Measurements from ENCODE around the gene ZSWIM4.
A peak's percentile ranks its signal among the peaks of the same experiment; 100 is the strongest.
"Not testable (repeated sequence)": the region's sequence is repeated elsewhere in the genome, so short reads cannot be mapped to it uniquely, and the experiment has no call there.

The ZSWIM4 gene

DNA sequence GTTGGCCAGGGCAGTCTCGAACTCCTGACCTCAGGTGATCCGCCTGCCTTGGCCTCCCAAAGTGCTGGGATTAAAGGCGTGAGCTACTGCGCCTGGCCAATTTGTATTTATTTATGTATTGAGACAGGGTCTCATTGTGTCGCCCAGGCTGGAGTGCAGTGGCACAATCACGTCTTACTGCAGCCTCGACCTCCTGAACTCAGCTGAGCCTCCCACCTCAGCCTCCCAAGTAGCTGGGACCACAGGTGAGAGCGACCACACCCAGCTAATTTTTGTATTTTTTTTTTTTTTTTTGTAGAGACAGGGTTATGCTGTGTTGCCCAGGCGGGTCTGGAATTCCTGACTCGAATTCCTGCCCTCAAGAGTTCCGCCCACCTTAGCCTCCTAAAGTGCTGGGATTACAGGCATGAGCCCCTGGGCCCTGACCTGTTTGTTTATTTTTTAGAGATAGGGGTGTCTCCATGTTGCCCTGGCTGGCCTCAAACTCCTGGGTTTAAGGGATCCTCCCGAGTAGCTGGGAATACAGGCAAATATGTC lies 57.0 kb downstream of the ZSWIM4 start:
- DNase-seq: not testable (repeated sequence)

DNA sequence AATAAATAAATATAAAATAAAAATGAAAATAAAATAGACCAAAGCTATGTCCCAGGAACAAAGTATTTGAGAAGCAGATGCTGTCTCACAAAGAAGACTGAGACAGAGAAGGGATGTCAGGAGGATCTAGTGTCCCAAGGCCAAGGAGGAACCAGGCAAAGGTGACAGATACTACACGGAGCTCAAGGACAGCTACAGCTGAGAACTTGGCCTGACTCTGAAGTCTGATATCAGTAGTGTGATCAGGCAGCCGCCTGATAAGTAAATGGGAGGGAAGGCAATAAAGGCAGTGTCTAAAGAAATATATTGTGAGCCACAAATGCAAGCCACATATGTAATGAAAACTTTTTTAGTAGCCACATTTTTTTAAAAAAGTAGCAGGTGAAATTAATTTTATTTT lies 61.3 kb downstream of the ZSWIM4 start:
- DNase-seq: no peak

DNA sequence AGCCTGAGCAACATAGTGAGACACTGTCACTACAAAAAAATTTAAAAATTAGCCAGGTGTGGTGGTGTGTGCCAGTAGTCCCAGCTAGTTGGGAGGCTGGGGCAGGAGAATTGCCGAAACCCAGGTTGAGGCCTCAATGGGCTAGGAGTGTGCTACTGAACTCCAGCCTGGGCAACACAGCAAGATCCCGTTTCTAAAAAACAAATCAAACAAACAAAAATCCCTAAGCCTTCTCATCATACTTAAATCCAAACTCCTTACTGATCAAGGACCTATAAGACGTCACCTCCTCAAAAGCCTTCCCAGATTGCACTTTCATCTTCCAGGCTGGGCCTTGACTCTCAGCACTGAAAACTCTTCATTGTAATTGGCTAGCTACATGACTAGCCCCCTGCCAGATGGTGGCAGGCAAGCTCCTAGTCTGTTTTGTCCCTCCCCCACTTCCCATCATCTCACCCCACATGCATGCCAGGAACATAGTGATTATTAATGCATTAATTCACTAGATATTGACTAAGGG lies 64.2 kb downstream of the ZSWIM4 start:
- DNase-seq: no peak

DNA sequence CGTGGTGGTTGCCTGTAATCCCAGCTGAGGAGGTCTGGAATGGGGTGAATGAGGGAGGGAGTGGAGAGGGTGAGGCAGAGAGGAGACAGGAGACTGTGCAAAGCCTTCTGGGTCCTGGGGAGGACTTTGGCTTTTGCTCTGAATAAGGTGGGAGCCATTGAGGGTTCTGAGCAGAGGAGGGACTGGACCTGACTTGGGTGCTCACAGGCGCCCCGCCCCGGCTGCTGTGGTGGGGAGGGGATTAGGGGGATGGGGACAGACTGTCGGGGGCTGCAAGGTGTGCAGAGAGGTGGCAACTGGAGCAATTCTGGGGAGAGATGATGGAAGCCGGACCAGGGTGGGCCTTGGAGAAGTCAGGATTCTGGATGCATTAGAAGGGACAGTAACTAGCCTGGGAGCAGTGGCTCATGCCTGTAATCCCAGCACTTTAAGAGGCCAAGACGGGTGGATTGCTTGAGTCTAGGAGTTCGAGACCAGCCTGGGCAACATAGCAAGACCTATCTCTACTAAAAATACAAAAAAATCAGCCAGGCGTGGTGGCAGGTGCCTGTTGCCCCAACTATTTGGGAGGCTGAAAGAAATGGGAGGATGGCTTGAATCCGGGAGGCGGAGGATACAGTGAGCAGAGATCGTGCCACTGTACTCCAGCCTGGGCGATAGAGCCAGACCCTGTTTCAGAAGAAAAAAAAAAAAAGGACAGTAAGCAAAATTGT lies 65.6 kb downstream of the ZSWIM4 start:
- DNase-seq: no peak

DNA sequence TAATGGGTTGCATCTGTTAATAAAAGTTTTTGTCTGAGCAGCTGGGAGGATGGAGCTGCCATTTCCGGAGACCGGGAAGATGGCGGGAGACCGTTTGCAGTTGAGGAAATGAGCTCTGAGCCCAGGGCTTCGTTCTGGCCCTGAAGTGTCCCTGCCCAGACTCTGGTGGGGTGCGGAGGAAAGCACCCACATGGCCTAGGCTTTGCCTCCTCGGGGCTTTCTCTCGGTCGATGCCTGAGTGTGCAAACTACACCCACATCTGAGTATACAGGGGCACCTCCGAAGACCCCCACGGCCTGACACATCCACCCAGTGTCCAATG lies 66.1 kb downstream of the ZSWIM4 start:
- no peak for DNase-seq

DNA sequence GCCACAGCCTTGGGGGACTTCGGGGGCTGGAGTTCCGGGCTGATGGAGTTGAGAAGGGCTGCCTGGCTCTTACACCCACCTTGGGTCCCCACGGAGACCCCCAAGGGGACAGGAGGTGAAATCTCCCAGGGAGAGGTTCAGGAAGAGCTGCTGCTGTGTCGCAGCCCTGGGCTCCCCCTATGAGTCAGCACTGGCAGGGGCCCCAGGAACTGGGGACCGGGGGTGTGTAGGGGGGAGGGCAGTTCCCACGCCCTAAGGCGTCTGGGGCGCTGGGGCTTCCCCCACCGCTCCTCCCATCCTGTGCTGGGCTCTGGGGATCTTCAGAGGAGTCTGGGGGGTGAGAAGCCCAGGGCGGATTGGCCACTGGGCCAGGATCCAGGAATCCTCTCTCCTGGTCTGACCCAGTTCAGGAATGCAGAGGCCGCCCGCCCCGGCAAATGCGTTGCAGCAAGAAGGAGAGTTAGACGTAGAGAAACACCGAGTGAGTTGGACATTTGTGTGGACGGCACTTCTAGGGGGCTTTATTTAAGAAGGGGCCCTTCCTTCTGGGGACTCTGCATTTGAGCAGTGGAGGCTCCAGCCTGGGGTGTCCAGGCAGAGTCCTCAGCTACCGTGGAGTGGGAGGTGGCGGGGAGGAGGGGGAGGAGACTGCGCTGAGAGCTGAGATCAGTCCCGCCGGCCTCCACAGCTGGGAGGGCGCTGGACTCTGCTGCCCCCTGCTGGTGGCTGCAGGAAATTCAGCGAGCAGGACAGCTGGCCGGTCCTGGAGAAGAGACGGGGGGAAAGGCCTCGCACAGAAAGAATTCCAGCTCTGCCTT lies 66.7 kb downstream of the ZSWIM4 start:
- DNase-seq: peak; percentile 66

DNA sequence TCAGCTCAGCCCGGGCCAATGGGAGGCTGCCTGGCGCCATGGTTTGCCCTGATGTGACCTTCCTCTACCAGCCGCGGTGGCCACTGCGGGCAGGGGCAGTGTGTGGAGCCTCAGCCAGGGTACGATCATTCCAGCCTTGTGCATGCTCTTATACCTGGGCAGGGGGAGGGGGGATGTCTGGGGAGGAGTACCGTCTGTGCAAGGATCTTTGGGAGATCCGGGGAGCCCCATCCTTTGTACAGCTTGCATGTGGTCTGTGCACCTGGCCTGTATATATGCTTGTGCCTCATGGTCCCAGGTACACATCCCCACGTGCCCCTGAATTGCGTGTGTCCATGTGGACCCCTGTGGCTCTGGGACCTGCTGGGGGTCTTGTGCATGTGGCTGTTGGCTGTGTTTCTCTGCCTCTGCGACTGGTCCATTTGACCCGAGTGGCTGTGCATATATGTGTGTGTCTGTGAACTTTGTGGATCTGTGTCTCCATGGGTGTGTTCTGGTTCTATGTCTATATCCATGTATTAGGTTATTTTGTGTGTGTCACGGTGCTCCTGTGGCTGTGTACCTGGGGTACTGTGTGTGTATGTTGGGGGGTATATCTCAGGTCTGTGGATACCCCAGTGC lies 68.9 kb downstream of the ZSWIM4 start:
- no peak for DNase-seq

DNA sequence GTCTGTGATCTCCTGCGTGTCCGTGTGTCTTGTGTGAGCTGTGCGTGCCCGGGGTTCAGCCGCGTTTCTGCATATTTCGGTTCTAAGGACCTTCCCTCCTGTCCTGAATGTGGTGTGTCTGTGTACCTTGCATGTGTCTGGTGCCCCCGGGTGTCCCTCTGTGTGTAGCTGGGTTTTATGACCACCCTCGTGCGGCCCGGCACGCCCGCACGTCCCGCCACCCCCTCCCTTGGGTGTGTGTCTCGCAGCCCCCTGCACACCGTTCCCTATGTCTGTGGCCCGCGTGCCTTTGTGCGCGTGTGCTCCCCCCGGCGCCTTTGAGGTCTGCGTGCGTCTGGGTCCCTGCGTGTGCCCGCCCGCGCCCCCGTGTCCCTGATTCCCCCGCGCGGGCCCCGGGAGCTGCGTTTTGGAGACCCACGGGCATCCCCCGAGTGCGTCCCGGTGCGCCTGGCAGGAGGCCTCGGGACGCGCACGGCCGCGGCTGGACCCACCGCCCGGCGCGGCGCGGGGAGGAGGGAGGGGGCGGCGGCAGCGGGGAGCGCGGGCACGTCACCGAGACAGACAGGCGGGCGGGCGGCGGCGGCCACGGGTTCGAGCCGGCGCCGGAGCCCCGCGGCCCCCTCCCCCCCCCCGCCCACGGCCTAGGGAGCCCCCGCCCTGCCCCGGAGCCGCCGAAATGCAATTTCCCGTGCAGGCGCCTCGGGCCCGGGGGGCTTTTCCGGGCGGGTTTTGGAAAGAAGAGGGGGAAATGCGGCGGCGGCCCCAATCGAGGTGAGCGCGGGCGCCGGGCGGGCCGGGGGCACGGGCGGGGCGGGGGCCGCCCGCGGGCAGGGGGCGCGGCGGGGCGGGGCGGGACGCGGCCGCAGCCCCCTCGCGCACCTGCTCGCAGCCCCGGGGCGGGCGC lies 69.7 kb downstream of the ZSWIM4 start:
- no peak for DNase-seq

DNA sequence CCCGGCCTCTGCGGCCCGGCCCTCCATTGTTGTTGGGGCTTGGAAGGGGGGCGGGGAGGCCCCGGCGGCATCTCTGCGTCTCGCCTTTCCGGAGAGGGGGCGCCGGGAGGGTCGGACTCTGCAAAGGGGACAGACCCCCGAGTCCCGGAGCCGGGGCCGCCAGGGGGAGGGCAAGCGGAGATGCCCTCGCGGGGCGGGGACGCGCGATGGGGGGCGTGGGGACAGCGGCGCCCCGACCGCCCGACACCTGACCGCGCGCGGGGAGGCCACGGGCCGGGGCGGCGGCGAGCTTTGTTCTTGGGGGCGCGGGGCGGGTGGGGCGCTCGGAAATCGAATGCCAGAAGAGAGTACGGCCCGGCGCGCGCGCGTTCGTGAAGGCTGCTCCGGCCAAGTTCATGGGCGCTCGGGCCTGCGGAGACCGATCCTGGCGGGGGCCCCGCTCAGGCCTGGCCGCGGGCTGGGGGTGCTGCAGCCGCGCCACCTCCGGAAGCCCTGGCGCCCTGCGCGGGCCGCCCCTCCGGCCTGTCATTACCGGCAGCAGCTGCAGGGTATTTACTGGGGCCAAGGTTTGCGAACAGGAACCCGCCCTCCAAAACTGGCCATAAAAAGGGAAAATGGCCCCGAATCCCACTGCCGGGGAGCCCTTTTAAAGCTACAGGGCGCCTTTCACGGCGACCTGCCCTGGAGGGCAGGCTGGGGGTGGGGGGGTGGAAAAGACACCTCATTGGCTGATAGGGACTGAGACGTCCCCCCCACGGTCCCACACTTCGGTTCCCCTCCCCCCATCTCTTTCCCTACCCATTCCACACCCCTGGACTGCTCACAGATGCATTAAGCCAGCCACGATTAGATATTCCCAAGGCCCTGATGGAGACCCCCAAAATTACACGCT lies 70.6 kb downstream of the ZSWIM4 start:
- no peak for DNase-seq

DNA sequence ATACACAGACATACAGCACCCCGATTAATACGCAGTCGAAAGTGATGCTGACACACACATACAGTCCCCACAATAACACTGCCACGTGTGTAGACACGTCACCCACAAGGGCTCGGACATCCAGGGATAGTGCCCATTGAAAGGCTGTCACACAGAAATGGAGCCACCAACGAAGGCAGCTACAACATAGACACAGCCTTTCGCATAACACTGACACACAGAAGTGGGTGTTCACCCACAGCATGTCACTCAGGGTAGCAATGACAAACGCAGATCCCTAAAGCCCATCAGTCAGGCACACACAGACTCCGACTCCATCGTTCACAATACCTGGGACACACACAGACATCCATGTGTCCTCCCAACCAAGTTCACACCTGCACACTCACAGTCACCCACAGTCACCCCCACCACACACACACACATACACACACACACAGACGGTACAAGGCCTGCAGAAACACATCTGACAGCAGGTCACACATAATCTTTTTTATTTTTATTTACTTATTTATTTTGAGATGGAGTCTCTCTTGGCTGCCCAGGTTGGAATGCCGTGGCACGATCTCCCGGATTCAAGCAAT lies 71.3 kb downstream of the ZSWIM4 start:
- no peak for DNase-seq

DNA sequence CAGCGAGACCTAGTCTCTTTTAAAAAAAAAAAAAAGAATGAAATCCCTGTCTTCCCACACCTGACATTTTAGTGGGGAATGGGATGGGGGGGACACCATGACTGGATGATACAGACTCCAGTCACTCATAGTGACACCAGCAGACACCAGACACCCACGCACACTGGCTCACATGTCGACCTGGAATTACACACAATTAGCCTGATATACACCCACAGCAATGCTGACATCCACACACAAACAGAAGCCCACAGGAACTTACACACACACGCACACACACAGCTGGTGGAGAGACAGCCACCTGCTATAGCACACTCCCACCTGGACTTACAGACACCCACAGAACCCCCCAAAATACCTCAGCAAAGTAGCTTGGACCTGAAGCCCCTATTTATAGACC lies 73.4 kb downstream of the ZSWIM4 start:
- no peak for DNase-seq

DNA sequence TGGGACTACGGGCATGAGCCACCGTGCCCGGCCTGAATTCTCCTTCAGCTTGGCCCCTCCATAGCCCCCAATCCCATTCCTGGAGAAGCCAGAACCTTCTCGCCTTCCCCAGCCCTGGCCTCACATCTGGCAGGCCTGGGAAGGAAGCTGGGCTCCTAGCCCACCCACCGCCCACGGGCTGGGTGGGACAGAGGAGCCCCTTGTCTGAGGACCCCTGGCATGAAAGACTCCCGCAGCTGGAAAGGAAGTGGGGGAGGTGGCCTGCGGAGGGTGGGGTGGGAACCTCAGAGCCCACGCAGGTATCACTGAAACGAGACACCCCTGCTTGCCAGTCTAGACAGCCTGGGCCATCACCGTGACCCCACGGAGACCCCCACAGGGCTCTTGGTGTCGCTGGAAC lies 74.0 kb downstream of the ZSWIM4 start:
- DNase-seq: no peak

DNA sequence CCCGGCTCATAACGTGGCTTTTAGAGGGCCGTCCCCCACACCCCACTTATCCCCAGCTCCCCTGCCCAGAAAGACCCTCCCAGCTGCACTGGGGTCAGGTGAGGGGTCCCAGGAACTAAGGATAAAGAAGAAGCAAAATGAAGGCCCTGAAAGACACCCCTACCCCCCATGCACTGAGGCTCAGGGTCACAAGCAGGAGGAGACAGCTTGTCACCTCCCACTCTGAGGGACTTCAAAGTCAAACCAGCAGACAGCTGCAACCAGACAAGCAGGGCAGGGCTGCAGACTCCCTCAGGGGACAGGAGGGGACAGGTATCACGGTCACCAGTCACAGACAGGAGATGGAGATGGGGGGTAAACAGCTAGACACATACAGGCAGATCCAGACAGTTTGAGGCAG lies 75.6 kb downstream of the ZSWIM4 start:
- DNase-seq: no peak

DNA sequence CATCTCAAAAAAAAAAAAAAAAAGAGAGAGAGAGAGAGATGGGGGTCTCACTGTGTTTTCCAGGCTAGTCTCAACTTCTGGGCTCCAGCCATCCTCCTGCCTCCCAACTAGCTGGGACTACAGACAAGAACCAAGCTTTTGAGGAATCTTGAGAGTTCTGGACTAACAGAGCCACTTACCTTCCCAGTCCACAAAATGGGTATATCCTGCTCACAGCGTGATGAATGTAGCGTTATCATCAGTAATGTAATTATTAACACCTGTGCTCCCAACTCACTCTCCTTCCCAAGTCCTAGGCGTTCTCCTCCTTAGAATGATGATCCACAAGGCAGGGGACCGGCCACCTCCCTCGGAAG lies 77.1 kb downstream of the ZSWIM4 start:
- no peak for DNase-seq

DNA sequence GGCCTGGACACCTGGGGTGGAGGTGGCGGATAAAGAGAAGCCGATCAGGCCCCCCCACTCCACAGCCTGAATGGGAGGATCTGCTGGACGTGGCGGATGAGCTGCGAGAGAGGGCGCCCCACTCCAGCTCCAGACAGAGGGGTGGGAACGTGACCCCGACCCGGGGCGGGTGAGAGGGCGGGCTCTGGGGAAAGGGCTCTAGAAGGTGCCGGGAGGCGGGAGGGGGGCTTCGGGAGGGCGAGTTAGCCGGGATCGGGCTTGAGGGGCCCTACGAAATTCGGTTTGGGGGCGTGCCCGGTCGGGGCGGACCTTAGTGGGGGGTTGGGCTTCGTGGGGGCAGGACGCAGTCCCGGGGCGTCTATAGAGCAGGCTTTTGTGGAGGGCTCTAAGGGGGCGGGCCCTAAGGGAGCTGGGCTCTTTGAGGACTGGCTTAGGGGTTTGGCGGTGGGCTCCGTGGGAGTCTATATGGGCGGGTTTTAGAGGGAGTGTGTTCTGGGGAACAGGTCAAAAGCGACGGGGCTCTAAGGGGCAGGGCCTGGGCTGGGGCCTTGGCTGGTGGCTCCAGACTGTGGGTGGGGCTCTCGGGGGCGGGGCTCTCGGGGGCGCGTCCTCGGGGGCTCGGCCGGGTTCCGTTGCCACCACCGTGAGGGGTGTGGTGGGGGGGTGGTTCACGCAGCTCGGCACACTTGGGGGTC lies 77.6 kb downstream of the ZSWIM4 start:
- no peak for DNase-seq

DNA sequence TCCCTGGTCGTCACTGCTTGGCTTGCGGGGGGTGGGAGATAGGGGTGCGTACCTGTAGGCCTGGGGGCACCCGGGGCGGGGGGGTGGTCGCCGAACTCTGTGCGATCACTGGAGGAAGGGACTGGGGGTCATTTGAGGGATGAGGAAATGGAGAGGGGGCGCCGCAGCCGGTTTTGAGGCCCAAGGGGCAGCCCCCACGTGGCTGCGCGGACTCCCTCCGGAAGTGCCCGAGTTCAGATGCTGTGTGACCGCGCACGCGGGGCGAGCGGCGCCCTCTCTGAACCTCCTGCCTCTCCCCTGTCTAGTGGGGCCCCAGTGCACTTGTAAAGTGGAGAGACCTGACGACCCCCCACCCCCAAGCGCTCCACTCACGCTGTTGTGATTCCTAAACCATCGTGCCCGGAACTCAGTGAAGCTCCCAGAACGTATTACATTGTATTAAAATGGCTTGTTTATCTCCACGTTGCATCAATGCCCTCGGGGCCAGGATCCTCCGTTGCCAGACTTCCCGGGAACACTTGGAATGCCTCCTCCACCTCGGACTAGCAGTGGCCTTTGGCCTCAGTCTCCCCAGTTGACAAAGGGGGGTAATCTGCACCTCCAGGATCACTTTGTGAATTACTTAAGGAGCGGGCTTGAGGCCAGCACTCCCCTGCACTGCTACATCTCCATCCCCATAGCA lies 78.7 kb downstream of the ZSWIM4 start:
- no peak for DNase-seq

DNA sequence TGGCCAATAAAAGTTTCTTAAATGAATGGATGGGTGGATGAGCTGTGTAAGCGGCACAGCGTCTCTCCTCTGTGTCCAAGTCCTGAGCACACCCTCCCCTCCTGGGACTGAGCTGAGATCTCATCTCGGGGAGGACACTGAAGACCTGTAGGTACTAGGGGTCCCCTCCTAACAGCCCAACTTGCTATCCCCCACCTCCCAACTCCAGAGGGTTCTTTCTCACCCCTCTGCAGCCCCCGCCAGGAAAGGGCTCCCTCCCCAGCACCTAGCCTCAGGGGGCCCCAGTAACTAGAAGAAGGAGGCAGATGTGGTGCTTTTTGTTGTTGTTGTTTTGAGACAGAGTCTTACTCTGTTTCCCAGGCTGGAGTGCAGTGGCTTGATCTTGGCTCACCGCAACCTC lies 80.6 kb downstream of the ZSWIM4 start:
- DNase-seq: no peak

DNA sequence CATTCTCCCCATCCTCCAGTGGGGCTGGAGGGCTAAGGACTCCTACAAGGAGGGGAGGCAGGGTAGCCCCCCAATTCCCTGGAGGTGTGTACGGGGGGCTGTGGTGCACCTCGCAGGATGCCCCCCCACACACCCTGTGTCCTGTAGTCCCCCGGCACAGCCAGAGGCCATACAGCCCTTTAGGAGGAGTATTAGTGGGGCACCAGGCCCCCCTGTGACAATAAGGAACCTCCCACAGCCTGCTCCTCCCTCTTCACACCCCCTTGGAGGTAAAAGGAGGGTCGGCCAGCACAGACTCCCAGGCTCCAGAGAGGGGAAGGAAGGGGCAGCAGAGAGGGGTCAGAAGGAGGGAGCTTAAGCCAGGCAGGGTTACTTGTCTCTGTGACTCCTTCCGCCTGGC lies 81.6 kb downstream of the ZSWIM4 start, which contains the start of gene NANOS3:
TSS of gene NANOS3 (plus strand) at position 301 of the 400 bp plus-strand sequence. CDS start 115 bp downstream, outside the sequence.
- no peak for DNase-seq

DNA sequence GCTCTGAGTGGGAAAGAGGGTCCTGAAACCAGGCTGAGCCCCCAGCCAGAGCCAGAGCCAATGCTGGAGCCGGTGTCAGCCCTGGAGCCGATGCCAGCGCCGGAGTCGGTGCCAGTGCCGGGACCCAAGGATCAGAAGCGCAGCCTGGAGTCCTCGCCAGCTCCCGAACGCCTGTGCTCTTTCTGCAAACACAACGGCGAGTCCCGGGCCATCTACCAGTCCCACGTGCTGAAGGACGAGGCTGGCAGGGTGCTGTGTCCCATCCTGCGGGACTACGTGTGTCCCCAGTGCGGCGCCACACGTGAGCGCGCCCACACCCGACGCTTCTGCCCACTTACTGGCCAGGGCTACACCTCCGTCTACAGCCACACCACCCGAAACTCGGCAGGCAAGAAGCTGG lies 82.1 kb downstream of the ZSWIM4 start:
- DNase-seq: no peak
